ENCODE data around the gene TPP2.

Gene TPP2

DNA sequence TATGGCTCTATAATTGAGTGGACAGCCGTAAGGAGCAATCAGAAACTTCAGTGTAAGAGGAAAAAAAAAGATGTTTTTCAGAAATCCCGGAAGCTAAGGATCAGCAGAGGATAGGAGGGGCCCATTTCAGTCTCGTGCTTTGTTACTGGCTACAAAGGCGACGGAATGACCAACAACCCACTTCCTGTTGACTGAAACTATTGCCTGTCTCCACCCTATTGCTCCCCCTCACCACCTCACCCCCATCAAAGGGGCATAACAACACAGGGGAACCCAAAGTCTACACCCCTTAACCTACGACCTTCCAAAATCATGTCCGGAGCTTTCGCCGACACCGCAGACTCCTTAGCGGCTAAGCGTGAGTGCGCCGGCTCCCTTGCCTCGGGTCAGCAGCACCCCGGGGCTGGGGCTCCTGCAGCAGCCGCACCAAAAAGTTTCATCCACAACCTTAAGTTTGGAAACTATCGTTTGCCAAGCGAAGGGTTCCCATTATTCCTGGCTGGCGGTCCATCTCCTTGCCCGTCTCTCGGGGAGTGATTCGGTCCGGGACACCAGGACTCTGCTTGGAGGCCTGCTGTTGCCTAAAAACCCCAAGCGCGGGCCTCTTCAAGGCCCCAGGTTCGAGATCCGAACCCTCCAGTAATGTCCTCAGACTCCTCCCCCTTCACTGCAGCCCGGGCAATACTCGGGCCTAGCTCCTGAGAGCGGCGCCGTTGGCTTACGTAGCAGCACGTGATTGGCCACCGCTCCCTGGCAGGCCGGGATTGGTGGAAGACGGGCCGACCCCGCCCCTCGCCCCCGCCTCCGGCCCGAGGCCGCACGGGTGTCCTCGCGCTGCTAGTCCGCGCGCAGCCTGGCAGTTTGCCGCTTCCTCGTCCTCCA, at the start of gene TPP2:
Gene TPP2 (plus strand): TSS at position 840 of the 882 bp plus-strand sequence. CDS start 53 bp downstream, outside the sequence.
- peak; percentile 99 for DNase-seq

- DNase-seq = no peak
Measured at GRCh38 chr13:102548811-102549210, 48.0 kb upstream of the TPP2 start.

- no peak for DNase-seq
Measured at GRCh38 chr13:102550507-102550906, 46.3 kb upstream of the TPP2 start.

DNA sequence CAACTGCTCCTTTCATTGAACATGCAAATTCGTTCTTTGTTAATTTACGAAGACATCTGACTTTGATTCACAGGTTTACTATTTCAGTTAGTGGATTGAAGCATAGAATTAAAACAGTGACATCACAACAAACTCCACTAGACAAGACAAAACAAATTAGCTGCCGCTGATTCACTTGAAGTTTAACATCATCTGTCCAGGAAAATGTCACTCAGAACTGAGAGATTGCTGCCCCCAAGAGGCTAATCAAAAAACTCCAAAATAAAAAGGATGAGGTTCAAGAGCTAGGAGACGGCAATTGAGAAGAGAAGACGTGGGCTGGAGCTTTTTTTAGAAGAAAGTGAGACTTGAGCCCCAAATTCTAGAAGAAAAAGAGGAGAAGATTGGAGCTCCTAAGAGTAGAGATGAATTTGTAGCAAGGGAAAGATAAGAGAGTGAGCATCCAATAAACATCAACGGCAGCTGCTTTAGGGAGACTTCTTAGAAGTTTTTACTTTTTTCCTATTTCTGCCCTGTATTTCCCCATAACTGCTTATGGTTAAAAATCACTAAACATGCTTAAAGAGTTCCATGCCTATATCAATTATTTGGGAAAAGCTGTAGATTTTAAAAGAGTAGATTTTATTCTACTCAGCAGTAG, 40.8 kb upstream of the TPP2 start:
- DNase-seq = no peak

- no peak for DNase-seq
Measured at GRCh38 chr13:102556806-102557205, 40.0 kb upstream of the TPP2 start.

- DNase-seq = no peak
Measured at GRCh38 chr13:102558029-102558428, 38.8 kb upstream of the TPP2 start.

GRCh38 chr13:102561933-102562332, 34.9 kb upstream of the TPP2 start:
- no peak for DNase-seq

- no peak for DNase-seq
Measured at GRCh38 chr13:102563267-102563666, 33.5 kb upstream of the TPP2 start.

DNA sequence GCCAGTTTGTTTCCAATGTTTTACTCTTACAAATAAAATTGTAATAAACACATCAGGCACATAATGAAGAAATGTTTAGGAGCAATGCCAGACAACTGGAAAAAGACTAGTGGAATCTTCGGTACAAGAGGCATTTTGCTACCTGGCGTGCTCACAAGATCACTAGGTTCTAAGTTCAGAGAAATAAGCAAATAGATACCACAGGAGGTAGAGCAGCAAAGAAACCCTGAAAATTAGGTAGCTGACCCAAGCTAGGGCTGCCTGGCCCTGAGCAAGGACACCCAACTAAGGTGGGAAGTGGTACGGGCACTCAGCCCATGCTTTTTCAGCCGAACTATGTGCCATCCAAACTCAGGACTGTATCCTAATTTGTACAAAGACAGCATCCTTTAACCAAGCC, 32.2 kb upstream of the TPP2 start:
- no peak for DNase-seq

DNA sequence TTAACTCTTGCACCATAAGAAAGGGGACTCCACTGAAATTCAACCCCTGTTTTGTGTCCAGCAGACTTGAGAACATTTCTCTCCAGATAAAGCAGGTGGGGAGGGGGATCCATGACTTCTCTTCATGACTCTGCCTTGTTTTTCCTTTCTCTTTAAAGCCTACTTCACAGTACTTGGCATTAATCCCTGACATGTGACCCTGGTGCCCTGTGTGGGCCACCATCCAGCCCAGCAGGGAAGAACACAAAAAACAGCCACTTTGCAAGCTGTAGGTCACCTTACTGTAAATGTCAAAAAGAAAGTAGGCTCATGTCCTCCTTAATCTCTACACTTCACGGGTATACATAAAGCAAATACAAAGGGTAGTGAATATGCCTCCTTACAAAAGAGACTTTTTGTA, 30.3 kb upstream of the TPP2 start:
- no peak for DNase-seq

- DNase-seq = no peak
Measured at GRCh38 chr13:102567857-102568256, 28.9 kb upstream of the TPP2 start.

- no peak for DNase-seq
Measured at GRCh38 chr13:102569488-102569887, 27.3 kb upstream of the TPP2 start.

DNA sequence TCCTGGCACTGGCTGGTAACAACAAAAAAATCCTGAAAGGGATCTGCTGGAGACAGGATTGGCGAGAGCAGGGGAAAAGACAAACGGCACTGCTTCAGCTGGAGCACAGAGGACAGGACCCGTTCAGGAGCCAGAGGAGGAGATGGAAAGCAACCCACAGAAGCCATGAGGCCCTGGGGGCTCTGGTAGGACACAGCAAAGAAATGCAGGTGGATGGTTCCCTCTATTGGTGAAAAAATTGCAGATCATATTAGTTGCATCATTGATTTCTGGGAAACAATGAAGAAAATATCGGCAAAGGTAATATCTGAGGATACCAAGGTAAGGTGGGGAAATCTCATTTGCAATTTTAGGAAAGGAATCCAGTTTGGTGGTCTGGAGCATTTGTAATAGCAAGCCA, 25.7 kb upstream of the TPP2 start:
- DNase-seq = no peak

- no peak for DNase-seq
Measured at GRCh38 chr13:102572323-102572722, 24.5 kb upstream of the TPP2 start.

- DNase-seq = no peak
Measured at GRCh38 chr13:102580552-102581169, 16.1 kb upstream of the TPP2 start.

DNA sequence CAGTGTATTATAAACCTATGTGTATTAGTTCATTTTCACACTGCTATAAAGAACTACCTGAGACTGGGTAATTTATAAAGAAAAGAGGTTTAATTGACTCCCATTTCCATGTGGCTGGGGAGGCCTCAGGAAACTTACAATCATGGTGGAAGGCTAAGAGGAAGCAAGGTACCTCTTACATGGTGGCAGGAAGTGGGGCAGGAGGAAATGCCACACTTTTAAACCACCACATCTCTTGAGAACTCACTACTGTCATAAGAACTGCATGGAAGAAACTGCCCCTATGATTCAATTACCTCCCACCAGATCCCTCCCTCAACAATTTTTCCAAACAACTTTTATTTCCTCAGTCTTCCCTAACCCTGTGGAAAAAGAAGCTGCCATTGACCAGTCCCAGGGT, 14.5 kb upstream of the TPP2 start:
- no peak for DNase-seq

GRCh38 chr13:102584434-102584833, 12.4 kb upstream of the TPP2 start:
- no peak for DNase-seq

DNA sequence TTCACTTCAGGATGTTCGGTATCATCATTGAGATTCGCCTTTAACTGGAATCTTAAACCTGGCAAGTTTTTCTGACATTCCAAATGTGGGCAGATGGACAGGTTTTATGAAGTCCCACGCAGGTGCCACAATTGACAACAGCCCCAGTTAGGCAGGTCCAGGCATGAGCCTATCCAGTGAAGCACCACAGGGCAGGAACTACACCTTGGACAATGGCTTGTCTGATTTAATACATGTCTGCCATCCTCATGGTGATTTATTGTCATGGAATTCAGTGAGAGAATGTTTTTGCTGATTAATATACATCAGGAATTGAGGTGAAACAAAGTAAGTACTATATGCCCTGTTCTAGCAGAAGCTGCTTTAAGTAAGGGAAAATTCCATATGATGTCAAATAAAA, 10.2 kb upstream of the TPP2 start:
- DNase-seq = no peak

DNA sequence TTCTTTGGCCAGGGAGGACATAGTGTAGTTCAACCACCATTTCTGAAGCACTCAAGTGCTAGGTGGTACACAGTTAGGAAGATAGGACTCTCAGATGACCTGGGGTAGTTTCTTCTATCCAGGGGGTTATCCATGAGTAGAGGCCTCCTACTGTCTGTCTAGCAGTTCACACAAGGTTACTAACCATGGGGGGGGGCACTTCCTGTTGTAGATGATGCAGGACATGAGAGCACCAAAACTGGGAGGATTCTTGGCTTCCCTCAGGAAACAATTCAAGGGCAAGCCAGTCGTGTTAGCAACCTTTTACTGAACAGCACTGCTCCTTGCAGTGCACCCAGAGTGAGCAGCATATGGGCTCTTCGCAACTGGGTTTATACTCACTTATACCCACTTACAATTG, 8.9 kb upstream of the TPP2 start:
- DNase-seq = no peak

- no peak for DNase-seq
Measured at GRCh38 chr13:102589301-102589822, 7.4 kb upstream of the TPP2 start.

- DNase-seq = peak; percentile 82
Measured at GRCh38 chr13:102591988-102592781, 4.6 kb upstream of the TPP2 start.

GRCh38 chr13:102593466-102593865, 3.3 kb upstream of the TPP2 start:
- no peak for DNase-seq
